ENCODE measurements around the gene PRRT1. TPM values are rescaled to one million over a fixed set of nuclear protein-coding genes. Genes with fewer than 3 reads are reported as not detected.

Gene PRRT1
- total and polyA plus RNA-seq, 12 donors, result 0.17 to 2.9 (median 0.69) TPM

DNA sequence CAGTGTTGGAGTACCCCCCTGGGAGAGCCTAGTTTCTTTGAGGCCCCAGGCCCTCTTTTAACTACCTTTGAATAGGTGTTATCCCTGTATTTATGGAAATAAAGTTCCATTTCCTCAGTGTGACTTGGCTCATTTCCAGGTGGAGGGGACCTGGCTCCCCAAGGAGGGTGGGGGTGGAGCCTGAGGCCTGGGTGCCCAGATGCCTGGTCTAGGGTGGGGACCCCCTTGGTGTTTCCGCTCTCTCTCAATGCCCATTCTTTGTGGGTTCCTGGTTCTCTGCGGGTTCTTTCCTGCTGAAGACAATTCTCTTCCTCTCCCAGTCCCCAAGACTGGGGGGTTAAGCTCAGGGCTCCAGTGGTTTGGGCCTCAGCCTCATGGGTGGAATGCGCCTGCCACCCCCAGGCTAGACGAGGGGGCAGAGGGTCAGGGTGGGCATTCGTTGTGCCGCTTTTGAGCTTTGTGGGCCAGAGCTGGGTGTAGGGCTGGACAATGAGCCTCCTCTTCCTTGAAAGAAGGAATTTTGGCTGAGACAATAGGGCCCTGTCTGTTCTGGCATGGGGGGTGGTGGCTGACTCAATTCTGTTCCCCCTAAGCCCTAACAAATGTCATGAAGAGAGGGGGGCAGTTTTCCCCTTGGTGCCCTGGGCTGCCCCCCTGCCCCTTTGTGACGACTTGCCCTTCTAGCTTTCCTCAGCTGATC is 12.0 kb upstream of the PRRT1 start:
- Histone ChIP-seq H3K36me3 (peaks cover 0 to 93% (median 29%) of the 10 kb centered on the region in 9 donors), H3K4me3 (no peak overlapping the region), H3K9me3 (no peaks in the 10 kb centered on the region), H3K27ac (peak overlapping the region; percentile 26 to 83 (median 50)), H3K27me3 (no peaks in the 10 kb centered on the region), H3K4me1 (peaks cover 0 to 9% (median 0%) of the 10 kb centered on the region in 9 donors)
- intact Hi-C loops (cut with DNase I), result loop anchor here in 1 of 10 donors (5.0 kb wide), 1 partner anchor 41 kb away; no protein-coding TSS in a partner anchor
- DNase-seq (no peak), ATAC-seq (peak; percentile 18 to 67 (median 59))
- TF ChIP-seq, protein P1, sequence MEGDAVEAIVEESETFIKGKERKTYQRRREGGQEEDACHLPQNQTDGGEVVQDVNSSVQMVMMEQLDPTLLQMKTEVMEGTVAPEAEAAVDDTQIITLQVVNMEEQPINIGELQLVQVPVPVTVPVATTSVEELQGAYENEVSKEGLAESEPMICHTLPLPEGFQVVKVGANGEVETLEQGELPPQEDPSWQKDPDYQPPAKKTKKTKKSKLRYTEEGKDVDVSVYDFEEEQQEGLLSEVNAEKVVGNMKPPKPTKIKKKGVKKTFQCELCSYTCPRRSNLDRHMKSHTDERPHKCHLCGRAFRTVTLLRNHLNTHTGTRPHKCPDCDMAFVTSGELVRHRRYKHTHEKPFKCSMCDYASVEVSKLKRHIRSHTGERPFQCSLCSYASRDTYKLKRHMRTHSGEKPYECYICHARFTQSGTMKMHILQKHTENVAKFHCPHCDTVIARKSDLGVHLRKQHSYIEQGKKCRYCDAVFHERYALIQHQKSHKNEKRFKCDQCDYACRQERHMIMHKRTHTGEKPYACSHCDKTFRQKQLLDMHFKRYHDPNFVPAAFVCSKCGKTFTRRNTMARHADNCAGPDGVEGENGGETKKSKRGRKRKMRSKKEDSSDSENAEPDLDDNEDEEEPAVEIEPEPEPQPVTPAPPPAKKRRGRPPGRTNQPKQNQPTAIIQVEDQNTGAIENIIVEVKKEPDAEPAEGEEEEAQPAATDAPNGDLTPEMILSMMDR (IDR thresholded peaks at IDR 0.05), result no peak
- WGBS, 2 donors, result 79 to 89% methylated on average over 7 of the region's 7 CpGs

DNA sequence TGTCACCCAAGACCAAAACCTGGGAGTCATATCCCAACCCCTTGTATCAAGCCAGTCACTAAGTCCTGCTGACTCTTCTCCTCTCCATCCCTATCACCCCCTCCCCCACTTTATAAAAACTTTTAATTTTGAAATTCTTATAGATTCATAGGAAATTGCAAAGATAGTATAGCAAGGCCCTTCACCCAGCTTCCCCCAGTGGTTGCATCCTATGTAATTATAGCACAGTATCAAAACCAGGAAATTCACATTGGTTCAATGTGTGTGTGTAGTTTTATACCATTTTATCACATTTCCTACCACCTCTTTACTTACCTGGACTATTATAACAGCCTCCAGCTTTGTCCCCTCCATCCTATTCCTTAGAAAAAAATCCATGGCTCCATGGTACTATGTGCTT is 6.3 kb upstream of the PRRT1 start:
- TF ChIP-seq, protein P1 (IDR thresholded peaks at IDR 0.05), result no peak
- Histone ChIP-seq H3K27me3 (peaks cover 0 to 20% (median 0%) of the 10 kb centered on the region in 7 donors), H3K4me3 (no peak overlapping the region), H3K9me3 (no peaks in the 10 kb centered on the region), H3K36me3 (peaks cover 0 to 73% (median 28%) of the 10 kb centered on the region in 9 donors), H3K4me1 (peaks cover 6 to 31% (median 19%) of the 10 kb centered on the region in 9 donors), H3K27ac (no peak overlapping the region)
- intact Hi-C loops (cut with DNase I), result loop anchor here in 3 of 10 donors (5.0 kb wide), 2 partner anchors 36 to 41 kb away; no protein-coding TSS in a partner anchor
- no peak for DNase-seq
- ATAC-seq, result no peak

DNA sequence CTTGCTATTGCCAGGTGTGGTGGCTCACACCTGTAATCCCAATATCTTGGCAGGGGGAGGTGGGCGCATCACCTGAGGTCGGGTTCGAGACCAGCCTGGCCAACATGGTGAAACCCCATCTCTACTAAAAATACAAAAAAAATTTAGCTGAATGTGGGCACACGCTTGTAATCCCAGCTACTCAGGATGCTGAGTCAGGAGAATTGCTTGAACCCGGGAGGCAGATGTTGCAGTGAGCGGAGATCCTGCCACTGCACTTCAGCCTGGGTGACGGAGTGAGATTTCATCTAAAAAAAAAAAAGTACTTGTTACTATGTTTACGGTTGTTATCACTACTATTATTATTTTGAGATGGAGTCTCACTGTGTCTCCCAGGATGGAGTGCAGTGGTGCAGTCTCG is 5.2 kb upstream of the PRRT1 start:
- Histone ChIP-seq H3K9me3 (no peaks in the 10 kb centered on the region), H3K4me3 (no peak overlapping the region), H3K4me1 (peaks cover 6 to 38% (median 30%) of the 10 kb centered on the region in 9 donors), H3K27me3 (peaks cover 0 to 31% (median 0%) of the 10 kb centered on the region in 7 donors), H3K27ac (no peak overlapping the region), H3K36me3 (peaks cover 0 to 61% (median 23%) of the 10 kb centered on the region in 9 donors)
- 93 to 95% methylated on average over 9 of the region's 9 CpGs for WGBS, 2 donors
- TF ChIP-seq, protein P1 (IDR thresholded peaks at IDR 0.05), result no peak
- ATAC-seq (no peak), DNase-seq (no peak)
- intact Hi-C loops (cut with DNase I), result loop anchor here in 3 of 10 donors (5.0 kb wide), 2 partner anchors 35 to 40 kb away; no protein-coding TSS in a partner anchor

DNA sequence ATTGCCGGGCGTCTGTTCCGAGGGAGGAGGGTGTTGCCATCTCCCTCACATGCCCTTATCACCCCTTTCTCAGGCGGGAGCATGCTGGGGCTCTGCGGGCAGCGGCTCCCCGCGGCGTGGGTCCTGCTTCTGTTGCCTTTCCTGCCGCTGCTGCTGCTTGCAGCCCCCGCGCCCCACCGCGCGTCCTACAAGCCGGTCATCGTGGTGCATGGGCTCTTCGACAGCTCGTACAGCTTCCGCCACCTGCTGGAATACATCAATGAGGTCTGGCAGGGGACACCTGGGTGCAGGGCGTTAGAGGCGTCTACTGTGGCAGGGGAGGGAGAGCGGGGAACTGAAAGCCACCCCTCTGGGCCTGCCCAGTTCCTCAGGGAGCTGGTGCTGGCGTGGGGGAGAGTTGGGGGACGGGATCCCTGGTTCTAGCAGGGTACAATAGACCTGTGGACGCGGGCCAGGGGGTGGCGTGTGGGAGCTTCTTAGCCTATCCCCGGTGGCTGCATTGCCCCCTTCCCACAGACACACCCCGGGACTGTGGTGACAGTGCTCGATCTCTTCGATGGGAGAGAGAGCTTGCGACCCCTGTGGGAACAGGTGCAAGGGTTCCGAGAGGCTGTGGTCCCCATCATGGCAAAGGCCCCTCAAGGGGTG is 2.9 kb upstream of the PRRT1 start:
- DNase-seq (peak; percentile 21 to 66), ATAC-seq (peak; percentile 36 to 78 (median 66))
- TF ChIP-seq, protein P1 (IDR thresholded peaks at IDR 0.05), result peak; percentile 15 to 70 (median 58)
- peak overlapping the region; percentile 58 to 91 (median 80) for H3K4me3 ChIP-seq
- WGBS, 2 donors, result 5 to 7% methylated on average over 33 to 34 of the region's 34 CpGs
- intact Hi-C loops (cut with DNase I), result loop anchor here in 5 of 10 donors (1.0 to 5.0 kb wide), 4 partner anchors 22 to 37 kb away; partner anchors contain the start of gene AGPAT1 (in 2 of the 5)
- H3K27ac ChIP-seq, result peak overlapping the region; percentile 60 to 96 (median 91)
- H3K36me3 ChIP-seq, result peaks cover 0 to 41% (median 23%) of the 10 kb centered on the region in 9 donors
- H3K9me3 ChIP-seq, result no peaks in the 10 kb centered on the region
- H3K4me1 ChIP-seq, result peaks cover 6 to 48% (median 30%) of the 10 kb centered on the region in 9 donors
- peaks cover 0 to 49% (median 4%) of the 10 kb centered on the region in 7 donors for H3K27me3 ChIP-seq
